PC-3 (cell line): ENCODE measurements around the gene NAA38. TPM values are rescaled to one million over a fixed set of nuclear protein-coding genes. Genes with fewer than 3 reads are reported as not detected.

Experiments used
- ATAC-seq: fragments of 200-7000 bp; cut with Tn5 transposase; 2 replicates; pipeline ENCODE4 v1.9.1; 2020; ENCODE audit warnings: mild to moderate bottlenecking, moderate library complexity
- BruUV-seq: library from RNA; stranded (reverse); fragments of 400-500 nt; replicated peaks from 2 replicates; lab custom pipeline; 2021; lab: Mats Ljungman, UMichigan
- CTCF ChIA-PET: fragments of 300-600 bp; sonication (Branson Sonifier 250); formaldehyde crosslinking; loops from one replicate; lab custom pipeline; 2022; ENCODE audit warnings: antibody characterized with exemption; lab: Charles Lee
- POLR2A ChIA-PET: fragments of 300-600 bp; sonication (Branson Sonifier 250); formaldehyde crosslinking; loops from one replicate; lab custom pipeline; 2022; ENCODE audit warnings: antibody characterized with exemption; ENCODE audit not compliant: unreplicated experiment; lab: Charles Lee
- DNase-seq: peaks from one replicate; pipeline ENCODE4 v3.0.0-alpha.2; 2015
- H2AFZ ChIP-seq: fragments of 300-600 bp; sonication (generic); 2 replicates; pipeline ENCODE4 v1.6.0; 2016; ENCODE audit warnings: antibody characterized with exemption, low read length
- H3F3A ChIP-seq: fragments of 300-600 bp; sonication (generic); one replicate; pipeline ENCODE4 v1.6.0; 2017; ENCODE audit warnings: antibody characterized with exemption, low read length, control low read depth, mild to moderate bottlenecking; ENCODE audit not compliant: unreplicated experiment
- H3K27ac ChIP-seq: fragments of 300-600 bp; sonication (generic); 2 replicates; pipeline ENCODE4 v1.5.1; 2016; ENCODE audit warnings: mild to moderate bottlenecking, low read length
- H3K27me3 ChIP-seq: fragments of 300-600 bp; sonication (generic); 2 replicates; pipeline ENCODE4 v1.6.1; 2016; ENCODE audit warnings: low read length, mixed read lengths
- H3K36me3 ChIP-seq: fragments of 300-600 bp; sonication (generic); 2 replicates; pipeline ENCODE4 v1.6.1; 2016; ENCODE audit warnings: low read depth, mixed run types, low read length, mixed read lengths
- H3K4me1 ChIP-seq: fragments of 300-600 bp; sonication (generic); 2 replicates; pipeline ENCODE4 v1.5.1; 2016; ENCODE audit warnings: low read length; ENCODE audit not compliant: insufficient read depth
- H3K4me2 ChIP-seq: fragments of 300-600 bp; sonication (generic); 2 replicates; pipeline ENCODE4 v1.6.0; 2016; ENCODE audit warnings: low read length
- H3K4me3 ChIP-seq: fragments of 300-600 bp; sonication (generic); 2 replicates; pipeline ENCODE4 v1.5.1; 2016; ENCODE audit warnings: mild to moderate bottlenecking, low read length, mixed read lengths
- H3K79me2 ChIP-seq: fragments of 300-600 bp; sonication (generic); 2 replicates; pipeline ENCODE4 v1.6.1; 2017; ENCODE audit warnings: low read length, mixed read lengths
- H3K9ac ChIP-seq: fragments of 300-600 bp; sonication (generic); 2 replicates; pipeline ENCODE4 v1.6.0; 2016; ENCODE audit warnings: mild to moderate bottlenecking, low read length
- H3K9me2 ChIP-seq: fragments of 300-600 bp; sonication (generic); replicated peaks from 2 replicates; pipeline ENCODE4 v1.6.1; 2016; ENCODE audit warnings: mixed run types, low read length, mixed read lengths
- H3K9me3 ChIP-seq: fragments of 300-600 bp; sonication (generic); 2 replicates; pipeline ENCODE4 v1.6.1; 2016; ENCODE audit warnings: low read length, mixed read lengths
- H4K20me1 ChIP-seq: fragments of 300-600 bp; sonication (generic); 2 replicates; pipeline ENCODE4 v1.6.1; 2016; ENCODE audit warnings: low read length, mixed read lengths
- EZH2 ChIP-seq: fragments of 300-600 bp; sonication (generic); IDR thresholded peaks from one replicate; pipeline ENCODE4 v1.6.1; 2017; ENCODE audit warnings: antibody characterized with exemption, mild to moderate bottlenecking, low read length; ENCODE audit not compliant: unreplicated experiment
- EZH2phosphoT487 ChIP-seq: fragments of 300-600 bp; sonication (generic); IDR thresholded peaks from 2 replicates; pipeline ENCODE4 v1.6.1; 2018; ENCODE audit warnings: mild to moderate bottlenecking, antibody characterized with exemption, low read length, borderline replicate concordance
- intact Hi-C: fragments of 100-400 bp; cut with micrococcal nuclease; formaldehyde crosslinking; loops from 2 replicates; pipeline ENCODE4 v1.9.0; 2023
- total RNA-seq: library from RNA; depleted of rRNA; stranded (reverse); fragments of >200 nt; gene quantifications from 2 replicates; pipeline ENCODE4 v1.2.3, GENCODE V29; 2014
- TF ChIP-seq, protein P1 (sequence below): fragments of 300-600 bp; sonication (generic); conservative IDR thresholded peaks from 2 replicates; pipeline ENCODE4 v1.5.1; 2017; ENCODE audit warnings: antibody characterized with exemption, low read depth, mild to moderate bottlenecking, low read length

Gene NAA38
- total RNA-seq, 1 experiment from 2014 or later: 403 TPM

DNA sequence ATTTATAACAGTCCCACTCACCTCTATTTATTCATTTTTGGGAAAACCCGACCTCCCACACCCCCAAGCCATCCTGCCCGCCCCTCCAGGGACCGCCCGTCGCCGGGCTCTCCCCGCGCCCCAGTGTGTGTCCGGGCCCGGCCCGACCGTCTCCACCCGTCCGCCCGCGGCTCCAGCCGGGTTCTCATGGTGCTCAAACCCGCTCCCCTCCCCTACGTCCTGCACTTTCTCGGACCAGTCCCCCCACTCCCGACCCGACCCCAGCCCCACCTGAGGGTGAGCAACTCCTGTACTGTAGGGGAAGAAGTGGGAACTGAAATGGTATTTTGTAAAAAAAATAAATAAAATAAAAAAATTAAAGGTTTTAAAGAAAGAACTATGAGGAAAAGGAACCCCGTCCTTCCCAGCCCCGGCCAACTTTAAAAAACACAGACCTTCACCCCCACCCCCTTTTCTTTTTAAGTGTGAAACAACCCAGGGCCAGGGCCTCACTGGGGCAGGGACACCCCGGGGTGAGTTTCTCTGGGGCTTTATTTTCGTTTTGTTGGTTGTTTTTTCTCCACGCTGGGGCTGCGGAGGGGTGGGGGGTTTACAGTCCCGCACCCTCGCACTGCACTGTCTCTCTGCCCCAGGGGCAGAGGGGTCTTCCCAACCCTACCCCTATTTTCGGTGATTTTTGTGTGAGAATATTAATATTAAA lies 3.1 kb downstream of the NAA38 start:
- peaks cover 8% of the 10 kb centered on the region; the same call in 1 of the 2 replicates for H3K36me3 ChIP-seq
- no peak overlapping the region for H2AFZ ChIP-seq
- H3K4me1 ChIP-seq: peaks cover 18% of the 10 kb centered on the region
- no peak overlapping the region for H3K27ac ChIP-seq
- no peak overlapping the region for H3K9ac ChIP-seq
- H4K20me1 ChIP-seq: no peaks in the 10 kb centered on the region
- ATAC-seq: no peak
- no peak overlapping the region for H3K4me2 ChIP-seq
- H3K9me3 ChIP-seq: no peaks in the 10 kb centered on the region
- H3K79me2 ChIP-seq: peaks cover 32% of the 10 kb centered on the region
- H3K9me2 ChIP-seq: no peaks in the 10 kb centered on the region
- TF ChIP-seq EZH2phosphoT487: no peak
- TF ChIP-seq, protein P1, sequence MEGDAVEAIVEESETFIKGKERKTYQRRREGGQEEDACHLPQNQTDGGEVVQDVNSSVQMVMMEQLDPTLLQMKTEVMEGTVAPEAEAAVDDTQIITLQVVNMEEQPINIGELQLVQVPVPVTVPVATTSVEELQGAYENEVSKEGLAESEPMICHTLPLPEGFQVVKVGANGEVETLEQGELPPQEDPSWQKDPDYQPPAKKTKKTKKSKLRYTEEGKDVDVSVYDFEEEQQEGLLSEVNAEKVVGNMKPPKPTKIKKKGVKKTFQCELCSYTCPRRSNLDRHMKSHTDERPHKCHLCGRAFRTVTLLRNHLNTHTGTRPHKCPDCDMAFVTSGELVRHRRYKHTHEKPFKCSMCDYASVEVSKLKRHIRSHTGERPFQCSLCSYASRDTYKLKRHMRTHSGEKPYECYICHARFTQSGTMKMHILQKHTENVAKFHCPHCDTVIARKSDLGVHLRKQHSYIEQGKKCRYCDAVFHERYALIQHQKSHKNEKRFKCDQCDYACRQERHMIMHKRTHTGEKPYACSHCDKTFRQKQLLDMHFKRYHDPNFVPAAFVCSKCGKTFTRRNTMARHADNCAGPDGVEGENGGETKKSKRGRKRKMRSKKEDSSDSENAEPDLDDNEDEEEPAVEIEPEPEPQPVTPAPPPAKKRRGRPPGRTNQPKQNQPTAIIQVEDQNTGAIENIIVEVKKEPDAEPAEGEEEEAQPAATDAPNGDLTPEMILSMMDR: no peak
- H3K4me3 ChIP-seq: no peak overlapping the region
- DNase-seq: no peak
- intact Hi-C loops: no loop called here
- BruUV-seq: no TSS peak
- ChIA-PET CTCF (no interaction called here), POLR2A (no interaction called here)
- no peaks in the 10 kb centered on the region for H3K27me3 ChIP-seq
- no peaks in the 10 kb centered on the region for H3F3A ChIP-seq

DNA sequence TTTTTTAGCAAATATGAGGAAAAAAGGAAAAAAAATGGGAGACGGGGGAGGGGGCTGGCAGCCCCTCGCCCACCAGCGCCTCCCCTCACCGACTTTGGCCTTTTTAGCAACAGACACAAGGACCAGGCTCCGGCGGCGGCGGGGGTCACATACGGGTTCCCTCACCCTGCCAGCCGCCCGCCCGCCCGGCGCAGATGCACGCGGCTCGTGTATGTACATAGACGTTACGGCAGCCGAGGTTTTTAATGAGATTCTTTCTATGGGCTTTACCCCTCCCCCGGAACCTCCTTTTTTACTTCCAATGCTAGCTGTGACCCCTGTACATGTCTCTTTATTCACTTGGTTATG lies 3.7 kb downstream of the NAA38 start:
- intact Hi-C loops: no loop called here
- ChIA-PET POLR2A (no interaction called here), CTCF (no interaction called here)
- Histone ChIP-seq H3K36me3 (peaks cover 8% of the 10 kb centered on the region; the same call in 1 of the 2 replicates), H3F3A (no peaks in the 10 kb centered on the region), H3K27me3 (no peaks in the 10 kb centered on the region), H2AFZ (no peak overlapping the region), H3K4me3 (no peak overlapping the region), H4K20me1 (no peaks in the 10 kb centered on the region), H3K4me1 (peaks cover 18% of the 10 kb centered on the region), H3K9me2 (no peaks in the 10 kb centered on the region), H3K79me2 (peaks cover 26% of the 10 kb centered on the region), H3K9me3 (no peaks in the 10 kb centered on the region), H3K9ac (no peak overlapping the region), H3K4me2 (no peak overlapping the region), H3K27ac (no peak overlapping the region)
- BruUV-seq: no TSS peak
- DNase-seq: no peak
- no peak for ATAC-seq
- TF ChIP-seq, protein P1: no peak
- TF ChIP-seq EZH2phosphoT487 (no peak), EZH2 (no peak)

DNA sequence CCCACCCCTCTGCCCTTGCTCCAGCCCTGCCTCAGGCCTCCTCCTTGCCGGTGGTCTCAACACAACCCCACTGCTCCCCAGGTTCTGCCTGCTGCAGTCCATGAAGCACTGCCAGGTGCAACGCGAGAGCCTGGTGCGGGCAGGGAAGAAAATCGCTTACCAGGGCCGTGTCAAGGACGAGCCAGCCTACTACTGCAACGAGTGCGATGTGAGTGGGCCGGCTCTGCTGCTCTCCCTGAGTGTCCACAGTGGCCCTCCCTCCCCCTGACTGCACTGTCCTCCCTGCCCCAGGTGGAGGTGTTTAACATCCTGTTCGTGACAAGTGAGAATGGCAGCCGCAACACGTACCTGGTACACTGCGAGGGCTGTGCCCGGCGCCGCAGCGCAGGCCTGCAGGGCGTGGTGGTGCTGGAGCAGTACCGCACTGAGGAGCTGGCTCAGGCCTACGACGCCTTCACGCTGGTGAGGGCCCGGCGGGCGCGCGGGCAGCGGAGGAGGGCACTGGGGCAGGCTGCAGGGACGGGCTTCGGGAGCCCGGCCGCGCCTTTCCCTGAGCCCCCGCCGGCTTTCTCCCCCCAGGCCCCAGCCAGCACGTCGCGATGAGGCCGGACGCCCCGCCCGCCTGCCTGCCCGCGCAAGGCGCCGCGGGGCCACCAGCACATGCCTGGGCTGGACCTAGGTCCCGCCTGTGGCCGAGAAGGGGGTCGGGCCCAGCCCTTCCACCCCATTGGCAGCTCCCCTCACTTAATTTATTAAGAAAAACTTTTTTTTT lies 4.3 kb downstream of the NAA38 start:
- no peak overlapping the region for H3K4me2 ChIP-seq

More for the DNA sequence above, 4.3 kb downstream of the NAA38 start:
- H4K20me1 ChIP-seq: no peaks in the 10 kb centered on the region
- ATAC-seq: no peak
- no peaks in the 10 kb centered on the region for H3F3A ChIP-seq
- H3K9me3 ChIP-seq: no peaks in the 10 kb centered on the region
- intact Hi-C loops: no loop called here
- TF ChIP-seq EZH2phosphoT487 (no peak), EZH2 (no peak)
- TF ChIP-seq, protein P1: no peak
- no TSS peak for BruUV-seq
- H3K79me2 ChIP-seq: peaks cover 21% of the 10 kb centered on the region
- no peaks in the 10 kb centered on the region for H3K27me3 ChIP-seq
- DNase-seq: no peak
- H3K27ac ChIP-seq: no peak overlapping the region
- H3K36me3 ChIP-seq: peaks cover 8% of the 10 kb centered on the region; the same call in 1 of the 2 replicates
- peaks cover 18% of the 10 kb centered on the region for H3K4me1 ChIP-seq
- no peak overlapping the region for H3K9ac ChIP-seq
- H3K4me3 ChIP-seq: no peak overlapping the region
- H3K9me2 ChIP-seq: no peaks in the 10 kb centered on the region
- ChIA-PET CTCF (no interaction called here), POLR2A (no interaction called here)
- H2AFZ ChIP-seq: no peak overlapping the region
